ENCODE measurements around the gene BIN1. TPM values are rescaled to one million over a fixed set of nuclear protein-coding genes. Genes with fewer than 3 reads are reported as not detected.

BIN1 gene
- polyA plus RNA-seq, 1 experiment, result 37.6 TPM

- Histone ChIP-seq H3K4me3 (ENCODE audit: low read depth, low read length) (no peak overlapping the region), H3K27me3 (ENCODE audit: control insufficient read depth, insufficient read depth, low read length) (no peaks in the 10 kb centered on the region), H3K36me3 (ENCODE audit: control insufficient read depth, insufficient read depth, low read length) (no peaks in the 10 kb centered on the region)
- ChIA-PET POLR2A (no interaction called here), CTCF (interaction anchor here (0.9 to 1.7 kb wide), 4 partner anchors 10 to 11 kb away, joined by 3 to 5 read pairs (median 4); no protein-coding TSS in a partner anchor)
- TF ChIP-seq, protein P1, sequence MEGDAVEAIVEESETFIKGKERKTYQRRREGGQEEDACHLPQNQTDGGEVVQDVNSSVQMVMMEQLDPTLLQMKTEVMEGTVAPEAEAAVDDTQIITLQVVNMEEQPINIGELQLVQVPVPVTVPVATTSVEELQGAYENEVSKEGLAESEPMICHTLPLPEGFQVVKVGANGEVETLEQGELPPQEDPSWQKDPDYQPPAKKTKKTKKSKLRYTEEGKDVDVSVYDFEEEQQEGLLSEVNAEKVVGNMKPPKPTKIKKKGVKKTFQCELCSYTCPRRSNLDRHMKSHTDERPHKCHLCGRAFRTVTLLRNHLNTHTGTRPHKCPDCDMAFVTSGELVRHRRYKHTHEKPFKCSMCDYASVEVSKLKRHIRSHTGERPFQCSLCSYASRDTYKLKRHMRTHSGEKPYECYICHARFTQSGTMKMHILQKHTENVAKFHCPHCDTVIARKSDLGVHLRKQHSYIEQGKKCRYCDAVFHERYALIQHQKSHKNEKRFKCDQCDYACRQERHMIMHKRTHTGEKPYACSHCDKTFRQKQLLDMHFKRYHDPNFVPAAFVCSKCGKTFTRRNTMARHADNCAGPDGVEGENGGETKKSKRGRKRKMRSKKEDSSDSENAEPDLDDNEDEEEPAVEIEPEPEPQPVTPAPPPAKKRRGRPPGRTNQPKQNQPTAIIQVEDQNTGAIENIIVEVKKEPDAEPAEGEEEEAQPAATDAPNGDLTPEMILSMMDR (IDR thresholded peaks at IDR 0.05; ENCODE audit: insufficient read depth, low read depth, low read length), result no peak
- no peak for DNase-seq (ENCODE audit: low read depth)
These were observed 67.4 kb downstream of the BIN1 start for GRCh38 chr2:127039387-127040031.

- no peak for DNase-seq (ENCODE audit: low read depth)
- POLR2A ChIA-PET, result no interaction called here
- H3K36me3 ChIP-seq (ENCODE audit: control insufficient read depth, insufficient read depth, low read length), result no peaks in the 10 kb centered on the region
- CTCF ChIA-PET, result interaction anchor here (1.3 to 2.2 kb wide), 3 partner anchors 11 to 14 kb away, joined by 3 to 9 read pairs (median 6); no protein-coding TSS in a partner anchor
- no peak overlapping the region for H3K4me3 ChIP-seq (ENCODE audit: low read depth, low read length)
- TF ChIP-seq, protein P1 (IDR thresholded peaks at IDR 0.05; ENCODE audit: insufficient read depth, low read depth, low read length), result no peak
- no peaks in the 10 kb centered on the region for H3K27me3 ChIP-seq (ENCODE audit: control insufficient read depth, insufficient read depth, low read length)
These were observed 69.5 kb downstream of the BIN1 start for GRCh38 chr2:127037476-127037875.

DNA sequence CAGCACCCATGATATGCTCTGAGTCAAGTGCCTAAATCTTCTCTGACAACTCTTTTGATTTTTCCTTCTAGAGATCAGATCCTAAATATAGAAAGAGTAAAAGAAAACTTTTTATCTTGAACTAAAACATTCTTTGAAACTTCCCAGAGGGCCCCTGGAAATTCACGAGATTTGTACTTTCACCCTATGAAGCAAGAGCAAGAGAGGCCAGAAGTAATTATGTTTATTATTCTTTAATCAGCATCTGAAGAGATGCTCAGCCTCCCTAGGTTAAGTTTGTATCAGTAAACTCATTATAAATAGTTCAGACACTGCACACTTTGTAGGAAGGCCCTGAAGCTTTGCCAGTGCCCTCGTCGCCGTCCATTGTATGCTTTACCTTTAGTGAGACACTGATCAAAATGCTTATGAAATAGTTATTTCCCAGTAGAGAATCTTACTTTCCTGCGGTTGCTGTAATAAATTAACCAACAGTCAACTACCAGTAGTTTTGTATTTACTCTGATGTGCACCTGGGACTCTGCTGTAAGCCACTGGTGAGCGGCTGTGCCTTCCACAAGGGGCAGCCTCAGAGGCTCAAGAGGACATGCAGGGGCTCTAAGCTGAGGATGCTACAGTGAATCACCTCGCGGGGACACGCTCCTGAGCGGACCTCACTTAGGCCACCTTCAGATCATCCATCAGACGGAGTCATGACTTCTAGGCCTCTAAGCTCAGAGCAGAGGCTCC, 71.9 kb downstream of the BIN1 start:
- Histone ChIP-seq H3K27me3 (ENCODE audit: control insufficient read depth, insufficient read depth, low read length) (no peaks in the 10 kb centered on the region), H3K4me3 (ENCODE audit: low read depth, low read length) (no peak overlapping the region), H3K36me3 (ENCODE audit: control insufficient read depth, insufficient read depth, low read length) (no peaks in the 10 kb centered on the region)
- TF ChIP-seq, protein P1 (IDR thresholded peaks at IDR 0.05; ENCODE audit: insufficient read depth, low read depth, low read length), result no peak
- ChIA-PET CTCF (interaction anchor here (2.2 kb wide), 1 partner anchor 16 kb away, joined by 9 read pairs; no protein-coding TSS in a partner anchor), POLR2A (no interaction called here)
- no peak for DNase-seq (ENCODE audit: low read depth)

- TF ChIP-seq, protein P1 (IDR thresholded peaks at IDR 0.05; ENCODE audit: insufficient read depth, low read depth, low read length), result no peak
- ChIA-PET POLR2A (no interaction called here), CTCF (no interaction called here)
- Histone ChIP-seq H3K27me3 (ENCODE audit: control insufficient read depth, insufficient read depth, low read length) (no peaks in the 10 kb centered on the region), H3K36me3 (ENCODE audit: control insufficient read depth, insufficient read depth, low read length) (no peaks in the 10 kb centered on the region), H3K4me3 (ENCODE audit: low read depth, low read length) (no peak overlapping the region)
- no peak for DNase-seq (ENCODE audit: low read depth)
These were observed 72.9 kb downstream of the BIN1 start for GRCh38 chr2:127034051-127034450.

GRCh38 chr2:127032621-127033020, 74.3 kb downstream of the BIN1 start:
- TF ChIP-seq, protein P1 (IDR thresholded peaks at IDR 0.05; ENCODE audit: insufficient read depth, low read depth, low read length), result no peak
- Histone ChIP-seq H3K27me3 (ENCODE audit: control insufficient read depth, insufficient read depth, low read length) (no peaks in the 10 kb centered on the region), H3K36me3 (ENCODE audit: control insufficient read depth, insufficient read depth, low read length) (no peaks in the 10 kb centered on the region), H3K4me3 (ENCODE audit: low read depth, low read length) (no peak overlapping the region)
- ChIA-PET POLR2A (interaction anchor here (0.7 kb wide), 1 partner anchor 332 kb away, joined by 3 read pairs; no protein-coding TSS in a partner anchor), CTCF (interaction anchor here (0.7 to 1.3 kb wide), 3 partner anchors 17 to 36 kb away, joined by 3 read pairs; no protein-coding TSS in a partner anchor)
- peak; percentile 20 for DNase-seq (ENCODE audit: low read depth)
